Nephron progenitor cell (in vitro differentiated cells): ENCODE data around the gene HHEX.

ENCODE experiments used
- DNase-seq: peaks from one replicate; pipeline ENCODE4 v3.0.0; 2021
- H3K27ac Mint-ChIP-seq: 2 replicates; pipeline ENCODE4 v1.8.0; 2021; ENCODE audit warnings: mild to moderate bottlenecking, moderate library complexity, mixed read lengths
- H3K27me3 Mint-ChIP-seq: 2 replicates; pipeline ENCODE4 v1.8.0; 2021; ENCODE audit warnings: mild to moderate bottlenecking, low read depth, mixed read lengths; ENCODE audit not compliant: poor library complexity
- H3K36me3 Mint-ChIP-seq: 2 replicates; pipeline ENCODE4 v1.8.0; 2021; ENCODE audit warnings: low read depth, mixed read lengths
- H3K4me1 Mint-ChIP-seq: 2 replicates; pipeline ENCODE4 v1.8.0; 2021; ENCODE audit warnings: mixed read lengths
- H3K4me3 Mint-ChIP-seq: 2 replicates; pipeline ENCODE4 v1.8.0; 2021; ENCODE audit warnings: mild to moderate bottlenecking, moderate library complexity, mixed read lengths
- H3K9me3 Mint-ChIP-seq: 2 replicates; pipeline ENCODE4 v1.8.0; 2021; ENCODE audit warnings: mild to moderate bottlenecking, moderate library complexity, mixed read lengths
- CTCF ChIP-seq: fragments of 200-600 bp; sonication (generic); IDR thresholded peaks from 2 replicates; pipeline ENCODE4 v1.5.0; 2021; ENCODE audit warnings: antibody characterized with exemption

Gene HHEX

GRCh38 chr10:92678206-92678605 lies 11.5 kb upstream of the HHEX start:
- Mint-ChIP-seq H3K36me3 (no peaks in the 10 kb centered on the region), H3K4me1 (no peaks in the 10 kb centered on the region), H3K9me3 (peaks cover 34% of the 10 kb centered on the region), H3K27me3 (peaks cover 21% of the 10 kb centered on the region), H3K27ac (no peak overlapping the region), H3K4me3 (no peak overlapping the region)
- no peak for DNase-seq
- no peak for TF ChIP-seq CTCF

GRCh38 chr10:92681306-92681834 lies 8.4 kb upstream of the HHEX start:
- DNase-seq, result no peak
- Mint-ChIP-seq H3K27ac (no peak overlapping the region), H3K27me3 (peaks cover 41% of the 10 kb centered on the region), H3K9me3 (peaks cover 45% of the 10 kb centered on the region), H3K4me1 (no peaks in the 10 kb centered on the region), H3K4me3 (no peak overlapping the region), H3K36me3 (no peaks in the 10 kb centered on the region)
- no peak for TF ChIP-seq CTCF

GRCh38 chr10:92688573-92688926 lies 1.2 kb upstream of the HHEX start:
- no peak for TF ChIP-seq CTCF
- H3K27ac Mint-ChIP-seq, result no peak overlapping the region

GRCh38 chr10:92688927-92689662 lies 660 bp upstream of the HHEX start:
- Mint-ChIP-seq H3K9me3 (peaks cover 42% of the 10 kb centered on the region), H3K36me3 (no peaks in the 10 kb centered on the region), H3K4me3 (peak overlapping the region; percentile 56), H3K27me3 (peaks cover 93% of the 10 kb centered on the region), H3K27ac (no peak overlapping the region), H3K4me1 (peaks cover 10% of the 10 kb centered on the region)
- peak; percentile 56 for DNase-seq
- no peak for TF ChIP-seq CTCF

More at GRCh38 chr10:92688573-92688926, 1.2 kb upstream of the HHEX start:
- H3K4me3 Mint-ChIP-seq, result peak overlapping the region; percentile 56
- peaks cover 42% of the 10 kb centered on the region for H3K9me3 Mint-ChIP-seq
- DNase-seq, result no peak
- no peaks in the 10 kb centered on the region for H3K36me3 Mint-ChIP-seq
- H3K27me3 Mint-ChIP-seq, result peaks cover 87% of the 10 kb centered on the region
- peaks cover 10% of the 10 kb centered on the region for H3K4me1 Mint-ChIP-seq

GRCh38 chr10:92690211-92690914 lies 608 bp downstream of the HHEX start:
- H3K4me3 Mint-ChIP-seq, result peak overlapping the region; percentile 61
- no peak for TF ChIP-seq CTCF
- peaks cover 10% of the 10 kb centered on the region for H3K4me1 Mint-ChIP-seq
- peak; percentile 42 for DNase-seq
- no peaks in the 10 kb centered on the region for H3K36me3 Mint-ChIP-seq
- H3K27me3 Mint-ChIP-seq, result peaks cover 96% of the 10 kb centered on the region
- H3K27ac Mint-ChIP-seq, result no peak overlapping the region
- peaks cover 30% of the 10 kb centered on the region for H3K9me3 Mint-ChIP-seq
